ENCODE results near the gene TMPRSS9. TPM values are rescaled to one million over a fixed set of nuclear protein-coding genes. Genes with fewer than 3 reads are reported as not detected.
A peak's percentile ranks its signal among the peaks of the same experiment; 100 is the strongest.

The TMPRSS9 gene
- total RNA-seq, 4 donors from 2014 or later = 0.54 to 2.5 (median 0.85) TPM; not detected in 1

- Histone ChIP-seq H3K27ac (no peak overlapping the region), H3K9me3 (no peaks in the 10 kb centered on the region), H3K4me1 (peaks cover 0 to 11% (median 8%) of the 10 kb centered on the region in 4 donors), H3K4me3 (no peak overlapping the region), H3K36me3 (no peaks in the 10 kb centered on the region), H3K27me3 (no peaks in the 10 kb centered on the region)
- DNase-seq = no peak
- TF ChIP-seq POLR2A (IDR thresholded peaks at IDR 0.05) (no peak), CTCF (IDR thresholded peaks at IDR 0.05) (no peak)
Measured at GRCh38 chr19:2451138-2451537, 91.1 kb downstream of the TMPRSS9 start.

- no peaks in the 10 kb centered on the region for H3K9me3 ChIP-seq
- peaks cover 0 to 11% (median 8%) of the 10 kb centered on the region in 4 donors for H3K4me1 ChIP-seq
- H3K36me3 ChIP-seq = no peaks in the 10 kb centered on the region
- H3K4me3 ChIP-seq = no peak overlapping the region
- no peaks in the 10 kb centered on the region for H3K27me3 ChIP-seq
- no peak for TF ChIP-seq CTCF (IDR thresholded peaks at IDR 0.05)
- no peak for TF ChIP-seq POLR2A (IDR thresholded peaks at IDR 0.05)
- no peak overlapping the region for H3K27ac ChIP-seq
- DNase-seq = no peak
Measured at GRCh38 chr19:2451741-2452140, 91.7 kb downstream of the TMPRSS9 start.

DNA sequence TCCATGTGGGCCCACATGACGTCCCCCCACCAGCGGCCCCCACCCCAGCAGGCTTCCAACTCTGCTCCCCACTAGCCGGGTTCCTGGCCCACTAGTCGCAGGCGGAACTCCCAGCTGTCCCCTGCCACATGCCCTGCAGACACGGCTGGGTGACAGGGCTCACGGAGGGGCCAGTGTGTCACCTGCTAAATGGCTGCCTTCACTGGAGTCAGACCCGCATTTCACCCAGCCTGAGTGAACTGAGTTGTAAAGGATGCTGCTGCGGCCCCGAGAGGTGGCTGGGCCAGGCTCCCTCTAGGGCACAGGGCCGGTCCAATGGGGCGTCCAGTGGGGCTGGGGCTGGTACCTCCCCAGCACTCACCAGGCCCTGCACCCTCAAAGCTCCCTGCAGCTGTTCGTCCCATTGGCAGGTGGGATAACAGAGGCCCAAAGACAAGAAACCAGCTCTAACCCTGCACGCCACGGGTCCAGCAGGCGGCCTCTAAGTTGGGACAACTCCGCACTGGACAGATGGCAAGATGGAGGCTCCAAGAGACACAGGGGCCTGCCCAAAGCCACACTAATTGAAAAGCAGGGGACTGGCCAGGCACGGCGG, 93.5 kb downstream of the TMPRSS9 start:
- Histone ChIP-seq H3K27ac (no peak overlapping the region), H3K4me3 (no peak overlapping the region), H3K9me3 (no peaks in the 10 kb centered on the region), H3K27me3 (no peaks in the 10 kb centered on the region), H3K36me3 (no peaks in the 10 kb centered on the region), H3K4me1 (peaks cover 0 to 11% (median 8%) of the 10 kb centered on the region in 4 donors)
- DNase-seq = no peak
- TF ChIP-seq CTCF (IDR thresholded peaks at IDR 0.05) = no peak
- TF ChIP-seq POLR2A (IDR thresholded peaks at IDR 0.05) = no peak

- no peak for DNase-seq
- no peak overlapping the region for H3K27ac ChIP-seq
- H3K4me1 ChIP-seq = peaks cover 0 to 11% (median 8%) of the 10 kb centered on the region in 4 donors
- TF ChIP-seq POLR2A (IDR thresholded peaks at IDR 0.05) (no peak), CTCF (IDR thresholded peaks at IDR 0.05) (no peak)
- no peak overlapping the region for H3K4me3 ChIP-seq
- no peaks in the 10 kb centered on the region for H3K9me3 ChIP-seq
- H3K27me3 ChIP-seq = no peaks in the 10 kb centered on the region
- no peaks in the 10 kb centered on the region for H3K36me3 ChIP-seq
Measured at GRCh38 chr19:2454199-2454961, 94.3 kb downstream of the TMPRSS9 start.

GRCh38 chr19:2454962-2455850, 95.1 kb downstream of the TMPRSS9 start:
- TF ChIP-seq POLR2A (IDR thresholded peaks at IDR 0.05) (no peak), CTCF (IDR thresholded peaks at IDR 0.05) (no peak)
- H3K27me3 ChIP-seq = no peaks in the 10 kb centered on the region
- DNase-seq = no peak
- no peaks in the 10 kb centered on the region for H3K36me3 ChIP-seq
- no peaks in the 10 kb centered on the region for H3K9me3 ChIP-seq
- H3K27ac ChIP-seq = peak overlapping the region in 2 of 4 donors; percentile 59 to 76
- H3K4me1 ChIP-seq = peaks cover 0 to 11% (median 8%) of the 10 kb centered on the region in 4 donors
- H3K4me3 ChIP-seq = peak overlapping the region; percentile 72 to 97 (median 91)

Data from Peyer's patch (tissue), 4 donors.